ENCODE results near the gene GMDS.

Gene GMDS

GRCh38 chr6:1724616-1725015 is 520.8 kb downstream of the GMDS start:
- Histone ChIP-seq H3K4me2 (ENCODE audit: low read depth, low read length) (no peak overlapping the region), H3K9me3 (replicated peaks; ENCODE audit: insufficient read depth, low read length) (no peaks in the 10 kb centered on the region), H3K9ac (ENCODE audit: low read length) (no peak overlapping the region), H3K79me2 (ENCODE audit: low read length) (no peaks in the 10 kb centered on the region), H3K9me2 (replicated peaks; ENCODE audit: insufficient read depth, low read length) (no peaks in the 10 kb centered on the region), H3K36me3 (replicated peaks; ENCODE audit: insufficient read depth, low read length) (no peaks in the 10 kb centered on the region), H3K27me3 (replicated peaks; ENCODE audit: insufficient read depth, low read length) (no peaks in the 10 kb centered on the region), H3K27ac (ENCODE audit: low read length) (no peak overlapping the region), H3K4me3 (ENCODE audit: low read length) (no peak overlapping the region), H4K20me1 (ENCODE audit: insufficient read depth, low read length) (no peaks in the 10 kb centered on the region), H3K4me1 (ENCODE audit: low read length) (no peaks in the 10 kb centered on the region), H2AFZ (ENCODE audit: low read length) (no peak overlapping the region), H3F3A (ENCODE audit: insufficient read depth, low read length) (no peaks in the 10 kb centered on the region)
- DNase-seq, result no peak
- TF ChIP-seq EZH2 (optimal IDR thresholded peaks at IDR 0.05; ENCODE audit: low read depth, low read length) (no peak), EZH2phosphoT487 (IDR thresholded peaks at IDR 0.05; ENCODE audit: low read length) (no peak), CTCF (IDR thresholded peaks at IDR 0.05; ENCODE audit: low read length) (no peak)

DNA sequence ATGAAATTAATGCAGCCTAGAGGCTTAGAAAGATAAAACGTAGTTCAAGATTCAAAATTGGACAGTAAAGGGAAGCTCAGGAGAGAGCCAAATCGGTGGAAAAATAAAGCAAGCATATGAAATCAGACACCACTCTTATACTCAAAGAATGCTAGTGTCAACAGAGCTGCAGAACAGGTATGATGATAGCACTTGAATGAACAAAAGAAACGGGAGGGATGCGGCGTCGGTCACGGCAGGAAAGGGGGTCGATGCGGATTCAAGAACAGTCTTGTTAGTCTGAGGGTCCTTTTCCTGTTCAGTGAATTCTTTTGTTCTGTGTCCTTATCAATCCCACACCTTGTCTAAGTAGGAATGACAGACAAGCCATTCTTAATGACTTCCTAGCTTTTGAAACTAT is 521.3 kb downstream of the GMDS start:
- Histone ChIP-seq H3F3A (ENCODE audit: insufficient read depth, low read length) (no peaks in the 10 kb centered on the region), H3K36me3 (replicated peaks; ENCODE audit: insufficient read depth, low read length) (no peaks in the 10 kb centered on the region), H3K9me3 (replicated peaks; ENCODE audit: insufficient read depth, low read length) (no peaks in the 10 kb centered on the region), H3K9me2 (replicated peaks; ENCODE audit: insufficient read depth, low read length) (no peaks in the 10 kb centered on the region), H3K4me3 (ENCODE audit: low read length) (no peak overlapping the region), H3K27ac (ENCODE audit: low read length) (no peak overlapping the region), H3K27me3 (replicated peaks; ENCODE audit: insufficient read depth, low read length) (no peaks in the 10 kb centered on the region), H3K9ac (ENCODE audit: low read length) (no peak overlapping the region), H2AFZ (ENCODE audit: low read length) (no peak overlapping the region), H4K20me1 (ENCODE audit: insufficient read depth, low read length) (no peaks in the 10 kb centered on the region), H3K79me2 (ENCODE audit: low read length) (no peaks in the 10 kb centered on the region), H3K4me1 (ENCODE audit: low read length) (no peaks in the 10 kb centered on the region), H3K4me2 (ENCODE audit: low read depth, low read length) (no peak overlapping the region)
- TF ChIP-seq EZH2 (optimal IDR thresholded peaks at IDR 0.05; ENCODE audit: low read depth, low read length), result no peak
- TF ChIP-seq EZH2phosphoT487 (IDR thresholded peaks at IDR 0.05; ENCODE audit: low read length), result no peak
- no peak for TF ChIP-seq CTCF (IDR thresholded peaks at IDR 0.05; ENCODE audit: low read length)
- DNase-seq, result no peak

GRCh38 chr6:1722801-1723200 is 522.6 kb downstream of the GMDS start:
- Histone ChIP-seq H3K4me1 (ENCODE audit: low read length) (no peaks in the 10 kb centered on the region), H3K79me2 (ENCODE audit: low read length) (no peaks in the 10 kb centered on the region), H2AFZ (ENCODE audit: low read length) (no peak overlapping the region), H3K4me2 (ENCODE audit: low read depth, low read length) (no peak overlapping the region), H3K27me3 (replicated peaks; ENCODE audit: insufficient read depth, low read length) (no peaks in the 10 kb centered on the region), H3K9me3 (replicated peaks; ENCODE audit: insufficient read depth, low read length) (no peaks in the 10 kb centered on the region), H3K4me3 (ENCODE audit: low read length) (no peak overlapping the region), H3K36me3 (replicated peaks; ENCODE audit: insufficient read depth, low read length) (no peaks in the 10 kb centered on the region), H3K9ac (ENCODE audit: low read length) (no peak overlapping the region), H3F3A (ENCODE audit: insufficient read depth, low read length) (no peaks in the 10 kb centered on the region), H3K9me2 (replicated peaks; ENCODE audit: insufficient read depth, low read length) (no peaks in the 10 kb centered on the region), H3K27ac (ENCODE audit: low read length) (no peak overlapping the region), H4K20me1 (ENCODE audit: insufficient read depth, low read length) (no peaks in the 10 kb centered on the region)
- TF ChIP-seq EZH2phosphoT487 (IDR thresholded peaks at IDR 0.05; ENCODE audit: low read length) (no peak), CTCF (IDR thresholded peaks at IDR 0.05; ENCODE audit: low read length) (no peak), EZH2 (optimal IDR thresholded peaks at IDR 0.05; ENCODE audit: low read depth, low read length) (no peak)
- DNase-seq, result no peak
